GM19023 (cell line): ENCODE results near the gene ST6GALNAC5.

Experiments used
- ATAC-seq: cut with Tn5 transposase; IDR thresholded peaks from one replicate; pipeline ENCODE4 v1.9.1; 2021; ENCODE audit warnings: mild to moderate bottlenecking, moderate library complexity; ENCODE audit not compliant: unreplicated experiment

ST6GALNAC5 gene

GRCh38 chr1:77039739-77040138 is 172.5 kb downstream of the ST6GALNAC5 start:
- ATAC-seq, result no peak

GRCh38 chr1:77040826-77041225 is 173.5 kb downstream of the ST6GALNAC5 start:
- no peak for ATAC-seq

GRCh38 chr1:77044133-77044849 is 177.0 kb downstream of the ST6GALNAC5 start:
- no peak for ATAC-seq

GRCh38 chr1:77047575-77047974 is 180.3 kb downstream of the ST6GALNAC5 start:
- ATAC-seq, result no peak

- ATAC-seq, result no peak
These were observed 180.8 kb downstream of the ST6GALNAC5 start for GRCh38 chr1:77047978-77048614.

GRCh38 chr1:77048615-77049005 is 181.3 kb downstream of the ST6GALNAC5 start:
- no peak for ATAC-seq

- ATAC-seq, result no peak
These were observed 184.1 kb downstream of the ST6GALNAC5 start for GRCh38 chr1:77051425-77051824.

GRCh38 chr1:77056525-77056924 is 189.2 kb downstream of the ST6GALNAC5 start:
- ATAC-seq, result no peak

GRCh38 chr1:77057994-77058585 is 190.8 kb downstream of the ST6GALNAC5 start:
- ATAC-seq, result no peak

- no peak for ATAC-seq
These were observed 192.7 kb downstream of the ST6GALNAC5 start for GRCh38 chr1:77060000-77060399.

GRCh38 chr1:77061162-77061561 is 193.9 kb downstream of the ST6GALNAC5 start:
- no peak for ATAC-seq

- no peak for ATAC-seq
These were observed 195.8 kb downstream of the ST6GALNAC5 start for GRCh38 chr1:77063118-77063517.

- no peak for ATAC-seq
These were observed 197.0 kb downstream of the ST6GALNAC5 start for GRCh38 chr1:77064246-77064645.

GRCh38 chr1:77065693-77066342 is 198.5 kb downstream of the ST6GALNAC5 start:
- no peak for ATAC-seq

- ATAC-seq, result no peak
These were observed 200.7 kb downstream of the ST6GALNAC5 start for GRCh38 chr1:77068013-77068412.

- no peak for ATAC-seq
These were observed 209.5 kb downstream of the ST6GALNAC5 start for GRCh38 chr1:77076759-77077158.

GRCh38 chr1:77081834-77082233 is 214.6 kb downstream of the ST6GALNAC5 start:
- ATAC-seq, result no peak

GRCh38 chr1:77084457-77084856 is 217.2 kb downstream of the ST6GALNAC5 start:
- no peak for ATAC-seq

GRCh38 chr1:77085109-77085508 is 217.8 kb downstream of the ST6GALNAC5 start:
- ATAC-seq, result no peak

GRCh38 chr1:77089756-77090155 is 222.5 kb downstream of the ST6GALNAC5 start:
- ATAC-seq, result no peak

- no peak for ATAC-seq
These were observed 228.0 kb downstream of the ST6GALNAC5 start for GRCh38 chr1:77095236-77095635.
